ENCODE measurements around the gene GPATCH2L. TPM values are rescaled to one million over a fixed set of nuclear protein-coding genes. Genes with fewer than 3 reads are reported as not detected.

The GPATCH2L gene
- total and polyA plus RNA-seq, 2 of the 13 experiments (the other 11 are each of a cell fraction or from before 2014, with no cell fraction given) = 14.4 to 29.0 TPM

DNA sequence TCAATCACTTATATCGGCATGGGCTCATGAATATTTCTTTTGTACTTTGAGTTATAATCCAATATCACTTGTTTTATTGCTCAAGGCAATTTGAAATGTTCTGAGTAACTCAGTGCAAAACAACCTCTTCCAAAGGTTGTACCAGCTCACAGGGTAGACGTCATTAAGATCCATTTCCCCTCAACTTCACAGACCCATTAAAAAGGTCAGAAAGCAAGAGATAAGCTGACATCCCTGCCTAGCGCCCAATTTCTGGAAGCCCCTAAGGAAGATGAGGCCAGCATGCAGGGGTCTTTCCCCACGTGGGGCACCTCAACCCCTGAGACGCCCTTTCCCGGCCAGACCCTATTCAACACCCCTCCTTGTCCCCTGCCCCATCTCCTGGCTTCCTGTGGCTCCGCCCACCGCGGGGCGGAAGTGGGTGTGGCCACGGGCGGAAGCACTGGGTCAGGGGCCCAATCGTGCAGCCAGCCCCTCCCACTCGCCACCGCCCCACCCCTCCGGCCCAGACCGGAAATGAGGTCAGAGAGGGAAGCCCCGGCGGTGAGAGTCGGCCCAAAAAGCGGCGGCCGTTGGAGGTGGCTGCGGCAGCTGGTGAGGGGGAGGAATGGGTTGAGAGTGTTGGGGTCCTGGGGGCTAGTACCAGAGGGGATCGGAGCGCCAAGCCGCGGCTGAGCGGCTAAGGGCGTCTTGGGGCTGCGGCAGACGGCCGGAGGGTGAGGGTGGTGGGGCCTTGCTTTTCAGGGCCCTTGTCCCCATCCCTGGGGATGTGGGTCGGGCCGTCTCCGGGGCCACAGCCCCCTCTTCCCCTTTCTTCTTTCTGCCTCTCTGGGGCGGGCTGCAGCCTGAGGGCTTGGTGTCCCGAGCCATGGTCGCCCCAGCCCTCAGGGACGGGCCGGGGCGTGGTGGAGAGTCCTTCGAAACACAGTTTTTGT is at the start of gene GPATCH2L (continued):
- TF ChIP-seq ZZZ3 (CRISPR knock-in tag; IDR thresholded peaks at IDR 0.05; ENCODE audit: borderline replicate concordance) (peak; percentile 31; the same call in 1 of the 2 replicates), ZNF709 (CRISPR knock-in tag; IDR thresholded peaks at IDR 0.05) (0 out of 2 replicates have a peak, but pooled peaks have one; percentile 61), REL (CRISPR knock-in tag; conservative IDR thresholded peaks at IDR 0.05) (no peak), NR2F1 (CRISPR knock-in tag; IDR thresholded peaks at IDR 0.05) (no peak), ZNF841 (CRISPR knock-in tag; IDR thresholded peaks at IDR 0.05; ENCODE audit: borderline replicate concordance) (no peak), PHF8 (CRISPR knock-in tag; IDR thresholded peaks at IDR 0.05) (peak; percentile 97), ZFX (CRISPR knock-in tag; IDR thresholded peaks at IDR 0.05; ENCODE audit: low read depth) (peak; percentile 94), ZNF263 (CRISPR knock-in tag; IDR thresholded peaks at IDR 0.05) (no peak), SP1 (IDR thresholded peaks at IDR 0.05) (peak; percentile 46; the same call in 1 of the 2 replicates), SP1 (CRISPR knock-in tag; IDR thresholded peaks at IDR 0.05) (peak; percentile 99), ZNF235 (CRISPR knock-in tag; IDR thresholded peaks at IDR 0.05; ENCODE audit: borderline replicate concordance) (no peak), ZNF20 (CRISPR knock-in tag; IDR thresholded peaks at IDR 0.05) (no peak), ZMYM4 (CRISPR knock-in tag; IDR thresholded peaks at IDR 0.05) (peak; percentile 94), ERF (CRISPR knock-in tag; IDR thresholded peaks at IDR 0.05) (0 out of 2 replicates have a peak, but pooled peaks have one; percentile 33), RARG (CRISPR knock-in tag; IDR thresholded peaks at IDR 0.05; ENCODE audit: low read depth) (no peak), ZNF543 (CRISPR knock-in tag; IDR thresholded peaks at IDR 0.05) (no peak), PAWR (CRISPR knock-in tag; IDR thresholded peaks at IDR 0.05; ENCODE audit: borderline replicate concordance) (no peak), ZNF605 (CRISPR knock-in tag; IDR thresholded peaks at IDR 0.05) (no peak), ZNF766 (CRISPR knock-in tag; IDR thresholded peaks at IDR 0.05; ENCODE audit: borderline replicate concordance) (peak; percentile 48; the same call in 1 of the 2 replicates), YEATS4 (CRISPR knock-in tag; IDR thresholded peaks at IDR 0.05; ENCODE audit: borderline replicate concordance) (peak; percentile 47; the same call in 1 of the 2 replicates), ZNF557 (CRISPR knock-in tag; IDR thresholded peaks at IDR 0.05) (no peak), ZNF260 (CRISPR knock-in tag; IDR thresholded peaks at IDR 0.05; ENCODE audit: borderline replicate concordance, low read depth) (no peak)
- TF ChIP-seq, protein P1, sequence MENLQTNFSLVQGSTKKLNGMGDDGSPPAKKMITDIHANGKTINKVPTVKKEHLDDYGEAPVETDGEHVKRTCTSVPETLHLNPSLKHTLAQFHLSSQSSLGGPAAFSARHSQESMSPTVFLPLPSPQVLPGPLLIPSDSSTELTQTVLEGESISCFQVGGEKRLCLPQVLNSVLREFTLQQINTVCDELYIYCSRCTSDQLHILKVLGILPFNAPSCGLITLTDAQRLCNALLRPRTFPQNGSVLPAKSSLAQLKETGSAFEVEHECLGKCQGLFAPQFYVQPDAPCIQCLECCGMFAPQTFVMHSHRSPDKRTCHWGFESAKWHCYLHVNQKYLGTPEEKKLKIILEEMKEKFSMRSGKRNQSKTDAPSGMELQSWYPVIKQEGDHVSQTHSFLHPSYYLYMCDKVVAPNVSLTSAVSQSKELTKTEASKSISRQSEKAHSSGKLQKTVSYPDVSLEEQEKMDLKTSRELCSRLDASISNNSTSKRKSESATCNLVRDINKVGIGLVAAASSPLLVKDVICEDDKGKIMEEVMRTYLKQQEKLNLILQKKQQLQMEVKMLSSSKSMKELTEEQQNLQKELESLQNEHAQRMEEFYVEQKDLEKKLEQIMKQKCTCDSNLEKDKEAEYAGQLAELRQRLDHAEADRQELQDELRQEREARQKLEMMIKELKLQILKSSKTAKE (CRISPR knock-in tag; IDR thresholded peaks at IDR 0.05; ENCODE audit: borderline replicate concordance) = no peak
- TF ChIP-seq, protein P2, sequence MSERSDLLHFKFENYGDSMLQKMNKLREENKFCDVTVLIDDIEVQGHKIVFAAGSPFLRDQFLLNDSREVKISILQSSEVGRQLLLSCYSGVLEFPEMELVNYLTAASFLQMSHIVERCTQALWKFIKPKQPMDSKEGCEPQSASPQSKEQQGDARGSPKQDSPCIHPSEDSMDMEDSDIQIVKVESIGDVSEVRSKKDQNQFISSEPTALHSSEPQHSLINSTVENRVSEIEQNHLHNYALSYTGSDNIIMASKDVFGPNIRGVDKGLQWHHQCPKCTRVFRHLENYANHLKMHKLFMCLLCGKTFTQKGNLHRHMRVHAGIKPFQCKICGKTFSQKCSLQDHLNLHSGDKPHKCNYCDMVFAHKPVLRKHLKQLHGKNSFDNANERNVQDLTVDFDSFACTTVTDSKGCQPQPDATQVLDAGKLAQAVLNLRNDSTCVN (CRISPR knock-in tag; IDR thresholded peaks at IDR 0.05; ENCODE audit: borderline replicate concordance) = peak; percentile 63; the same call in 1 of the 2 replicates
- TF ChIP-seq, protein P3, sequence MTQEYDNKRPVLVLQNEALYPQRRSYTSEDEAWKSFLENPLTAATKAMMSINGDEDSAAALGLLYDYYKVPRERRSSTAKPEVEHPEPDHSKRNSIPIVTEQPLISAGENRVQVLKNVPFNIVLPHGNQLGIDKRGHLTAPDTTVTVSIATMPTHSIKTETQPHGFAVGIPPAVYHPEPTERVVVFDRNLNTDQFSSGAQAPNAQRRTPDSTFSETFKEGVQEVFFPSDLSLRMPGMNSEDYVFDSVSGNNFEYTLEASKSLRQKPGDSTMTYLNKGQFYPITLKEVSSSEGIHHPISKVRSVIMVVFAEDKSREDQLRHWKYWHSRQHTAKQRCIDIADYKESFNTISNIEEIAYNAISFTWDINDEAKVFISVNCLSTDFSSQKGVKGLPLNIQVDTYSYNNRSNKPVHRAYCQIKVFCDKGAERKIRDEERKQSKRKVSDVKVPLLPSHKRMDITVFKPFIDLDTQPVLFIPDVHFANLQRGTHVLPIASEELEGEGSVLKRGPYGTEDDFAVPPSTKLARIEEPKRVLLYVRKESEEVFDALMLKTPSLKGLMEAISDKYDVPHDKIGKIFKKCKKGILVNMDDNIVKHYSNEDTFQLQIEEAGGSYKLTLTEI (CRISPR knock-in tag; conservative IDR thresholded peaks at IDR 0.05) = no peak
